Adrenal gland (tissue), 5 donors: Measurements from ENCODE around the gene EPB42.

Experiments used
- CTCF ChIP-seq, 6 experiments: fragments of 450-650 bp in 4 of 6; fragments of 200-600 bp in 2 of 6; sonication (generic) in 1 of 6; IDR thresholded peaks; 1 replicate in 5 of 6; 2 replicates in 1 of 6; pipeline versions ENCODE4 v1.5.1 to v1.8.0; 2016 to 2021; ENCODE audit warnings: antibody characterized with exemption in 6 of 6, mild to moderate bottlenecking in 2 of 6, moderate library complexity in 1 of 6
- POLR2A ChIP-seq, 2 donors: fragments of 450-650 bp; IDR thresholded peaks; one replicate each; pipeline ENCODE4 v1.6.1; 2017; ENCODE audit warnings: antibody characterized with exemption in 2 of 2, mild to moderate bottlenecking in 2 of 2, moderate library complexity in 1 of 2
- donor health status: DM: no; HTN: no; CAD: no.

- no peak for TF ChIP-seq CTCF (IDR thresholded peaks at IDR 0.05)
- TF ChIP-seq POLR2A (IDR thresholded peaks at IDR 0.05): no peak
These were observed 17.9 kb upstream of the EPB42 start for GRCh38 chr15:43238671-43239131.
